ENCODE results near the gene TARM1. TPM values are rescaled to one million over a fixed set of nuclear protein-coding genes. Genes with fewer than 3 reads are reported as not detected.
A peak's percentile ranks its signal among the peaks of the same experiment; 100 is the strongest.

TARM1 gene
- not detected in 2 replicates for total RNA-seq (2014; rRNA removed; shearing (Covaris generic))

DNA sequence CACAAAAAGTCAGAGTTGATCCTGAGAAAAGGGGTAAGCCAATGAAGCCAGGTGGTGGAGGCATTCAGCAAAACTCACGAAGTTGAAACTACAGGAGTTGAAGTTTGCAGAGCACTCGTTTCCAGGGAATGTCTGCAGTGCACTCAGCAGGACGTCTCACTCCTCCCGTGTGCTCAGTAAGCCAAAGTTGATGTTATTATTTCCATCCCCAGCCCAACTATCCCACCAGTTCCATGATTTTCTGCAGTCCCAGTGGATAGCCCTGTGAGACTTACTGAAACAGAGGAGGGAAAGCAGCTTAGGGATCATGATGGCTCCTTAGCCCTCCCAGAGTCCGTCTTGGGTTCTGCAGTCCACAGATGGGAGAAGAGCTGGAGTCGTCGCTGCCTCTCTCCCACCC is at the start of gene TARM1:
Gene TARM1 (minus strand): TSS at position 334 of the 400 bp plus-strand sequence. CDS start 25 bp downstream, at position 309.
- in situ Hi-C loops (cut with HindIII; ENCODE audit: low sequenced_read_pairs), result no loop called here

DNA sequence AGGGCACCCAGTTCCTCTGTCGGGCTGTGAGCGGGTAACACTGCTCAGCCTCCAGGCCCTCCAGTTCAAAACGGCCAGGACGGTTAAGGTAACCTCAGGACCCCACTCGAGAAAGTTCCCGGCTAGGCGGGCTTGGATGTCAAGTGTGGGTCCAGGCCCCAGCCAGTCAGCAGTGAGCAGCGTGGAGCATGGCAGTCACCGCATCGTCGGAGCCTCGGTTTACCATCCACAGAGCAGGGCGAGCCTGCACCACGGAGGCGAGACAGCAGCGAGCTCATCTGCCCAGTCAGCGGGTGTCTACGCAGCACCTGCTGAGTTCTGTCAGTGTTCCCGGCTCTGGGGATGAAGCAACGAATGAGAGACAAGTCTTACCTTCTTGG is 48.4 kb upstream of the TARM1 start:
- in situ Hi-C loops (cut with HindIII; ENCODE audit: low sequenced_read_pairs), result no loop called here
- no peak for DNase-seq (ENCODE audit: low spot score)

More for the DNA sequence above, at the start of gene TARM1:
- DNase-seq (ENCODE audit: low spot score), result no peak

DNA sequence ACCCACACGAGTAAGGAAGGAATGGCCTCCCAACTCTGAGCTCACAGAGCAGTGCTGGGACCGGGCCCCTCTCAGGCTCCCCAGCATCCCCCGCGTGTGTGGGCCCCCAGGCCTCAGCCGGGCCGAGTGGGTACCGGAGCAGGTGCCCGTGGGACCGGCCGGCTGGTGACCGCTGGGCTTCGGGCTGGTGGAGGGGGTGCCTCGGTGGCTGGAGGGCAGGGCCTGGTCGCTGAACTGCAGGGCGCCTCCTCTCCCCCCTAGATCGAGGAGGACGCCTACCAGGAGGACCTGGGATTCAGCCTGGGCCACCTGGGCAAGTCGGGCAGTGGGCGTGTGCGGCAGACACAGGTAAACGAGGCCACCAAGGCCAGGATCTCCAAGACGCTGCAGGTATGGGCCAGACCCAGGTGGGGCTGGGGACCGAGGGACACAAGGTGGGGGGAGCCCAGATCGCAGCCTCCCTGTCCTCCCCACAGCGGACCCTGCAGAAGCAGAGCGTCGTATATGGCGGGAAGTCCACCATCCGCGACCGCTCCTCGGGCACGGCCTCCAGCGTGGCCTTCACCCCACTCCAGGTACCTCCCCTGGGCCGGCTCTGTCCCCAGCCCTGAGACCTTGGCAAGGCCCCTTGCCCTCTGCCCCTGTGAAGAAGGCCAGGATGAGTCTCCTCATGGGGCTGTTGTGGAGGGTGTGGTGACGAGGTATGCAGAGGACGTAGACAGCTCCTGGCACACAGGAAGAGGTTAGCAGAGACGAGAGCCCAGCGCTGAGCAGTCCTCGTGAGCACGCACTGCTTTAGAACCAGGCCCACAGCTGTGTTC is 47.8 kb upstream of the TARM1 start:
- in situ Hi-C loops (cut with HindIII; ENCODE audit: low sequenced_read_pairs), result no loop called here
- DNase-seq (ENCODE audit: low spot score), result no peak

DNA sequence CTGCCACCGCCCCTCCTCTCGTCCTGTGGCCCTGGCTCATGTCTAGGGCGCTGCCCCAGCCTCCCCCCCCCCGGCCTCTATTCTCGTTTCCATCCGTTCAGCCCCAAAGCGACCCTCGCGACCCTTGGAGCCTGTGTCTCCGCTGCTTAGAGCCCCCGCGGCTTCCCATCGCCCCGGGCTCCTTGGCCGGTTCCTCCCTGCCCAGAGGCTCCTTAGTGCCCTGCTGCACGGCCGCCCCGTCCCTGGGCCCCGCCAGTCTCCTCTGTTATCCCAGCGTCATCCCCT is 47.2 kb upstream of the TARM1 start:
- no peak for DNase-seq (ENCODE audit: low spot score)
- in situ Hi-C loops (cut with HindIII; ENCODE audit: low sequenced_read_pairs), result no loop called here

DNA sequence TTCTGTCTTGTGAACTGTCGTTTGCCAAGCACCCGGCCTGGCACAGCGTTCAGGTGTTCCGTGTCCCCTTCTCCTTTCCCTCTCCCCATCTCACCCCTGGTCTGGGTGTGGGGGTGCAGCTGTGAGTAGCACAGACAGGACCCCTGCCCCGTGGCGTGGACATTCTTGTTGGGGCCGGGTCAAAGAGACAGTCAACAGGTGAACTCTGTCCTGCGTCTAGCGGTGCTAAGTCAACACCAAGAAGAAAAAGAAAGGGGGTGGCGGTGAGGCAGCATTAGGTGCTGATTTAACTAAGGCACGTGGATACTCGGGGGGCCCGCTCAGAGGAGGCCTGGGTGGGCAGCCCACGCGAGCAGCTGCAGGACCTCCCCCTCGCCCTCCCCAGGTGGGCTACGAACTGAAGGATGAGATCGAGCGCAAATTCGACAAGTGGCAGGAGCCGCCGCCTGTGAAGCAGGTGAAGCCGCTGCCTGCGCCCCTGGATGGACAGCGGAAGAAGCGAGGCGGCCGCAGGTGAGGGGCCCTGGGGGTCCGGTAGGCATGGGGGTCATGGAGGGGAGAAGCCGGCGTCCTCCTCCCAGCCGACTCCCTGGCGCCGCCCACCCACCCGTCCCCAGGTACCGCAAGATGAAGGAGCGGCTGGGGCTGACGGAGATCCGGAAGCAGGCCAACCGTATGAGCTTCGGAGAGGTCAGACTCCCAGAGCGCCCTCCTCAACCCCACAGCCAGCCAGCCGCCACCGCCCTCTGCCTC is 46.7 kb upstream of the TARM1 start:
- in situ Hi-C loops (cut with HindIII; ENCODE audit: low sequenced_read_pairs), result no loop called here
- no peak for DNase-seq (ENCODE audit: low spot score)

DNA sequence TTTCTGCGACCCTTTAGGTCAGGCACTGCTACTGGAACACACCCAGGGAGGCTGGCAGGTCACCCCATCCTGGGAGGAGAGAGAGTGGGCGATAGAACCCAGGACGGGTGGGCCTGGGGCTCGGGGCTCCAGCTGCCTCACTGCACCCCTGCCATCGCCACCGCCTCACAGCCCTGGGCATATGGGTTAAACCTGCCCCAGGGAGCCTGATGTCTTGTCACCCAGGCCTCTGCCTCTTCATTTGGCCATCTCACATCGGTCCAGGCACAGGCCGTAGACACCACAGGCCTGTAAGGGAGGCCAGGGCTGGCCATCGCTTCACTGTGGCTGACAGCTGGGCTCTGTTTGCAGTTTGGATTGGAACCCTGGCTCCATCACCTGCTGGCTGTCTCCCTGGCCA is 44.5 kb upstream of the TARM1 start:
- in situ Hi-C loops (cut with HindIII; ENCODE audit: low sequenced_read_pairs), result no loop called here
- DNase-seq (ENCODE audit: low spot score), result no peak

DNA sequence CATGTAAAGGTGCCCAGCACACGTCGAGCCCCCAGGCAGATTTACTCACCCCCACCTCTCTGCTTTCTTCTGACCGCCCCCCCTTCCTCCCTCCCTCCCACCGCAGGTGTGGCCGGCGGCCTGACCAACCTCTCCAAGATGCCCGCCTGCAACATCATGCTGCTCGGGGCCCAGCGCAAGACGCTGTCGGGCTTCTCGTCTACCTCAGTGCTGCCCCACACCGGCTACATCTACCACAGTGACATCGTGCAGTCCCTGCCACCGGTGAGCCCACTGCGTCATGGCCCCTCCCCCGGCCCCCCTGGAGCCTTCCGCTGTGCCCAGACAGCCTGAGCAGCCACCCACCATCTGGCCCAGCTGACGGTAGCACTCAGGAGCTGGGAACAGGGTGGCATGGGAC is 43.2 kb upstream of the TARM1 start:
- in situ Hi-C loops (cut with HindIII; ENCODE audit: low sequenced_read_pairs), result no loop called here
- DNase-seq (ENCODE audit: low spot score), result no peak

DNA sequence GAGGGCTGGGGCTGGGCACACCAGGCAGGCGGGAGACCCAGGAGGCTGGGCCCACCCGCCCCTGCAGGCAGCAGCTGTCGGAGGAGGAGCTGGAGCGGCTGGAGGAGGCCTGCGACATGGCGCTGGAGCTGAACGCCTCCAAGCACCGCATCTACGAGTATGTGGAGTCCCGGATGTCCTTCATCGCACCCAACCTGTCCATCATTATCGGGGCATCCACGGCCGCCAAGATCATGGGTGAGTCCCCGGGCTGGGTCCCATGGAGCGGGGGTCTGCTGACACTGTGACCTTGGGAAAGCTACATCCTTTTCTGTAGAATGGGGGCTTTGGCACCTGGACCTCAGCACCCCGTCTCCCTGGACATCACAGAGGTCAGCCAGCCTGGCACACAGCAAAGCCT is 42.5 kb upstream of the TARM1 start:
- in situ Hi-C loops (cut with HindIII; ENCODE audit: low sequenced_read_pairs), result no loop called here
- DNase-seq (ENCODE audit: low spot score), result no peak

DNA sequence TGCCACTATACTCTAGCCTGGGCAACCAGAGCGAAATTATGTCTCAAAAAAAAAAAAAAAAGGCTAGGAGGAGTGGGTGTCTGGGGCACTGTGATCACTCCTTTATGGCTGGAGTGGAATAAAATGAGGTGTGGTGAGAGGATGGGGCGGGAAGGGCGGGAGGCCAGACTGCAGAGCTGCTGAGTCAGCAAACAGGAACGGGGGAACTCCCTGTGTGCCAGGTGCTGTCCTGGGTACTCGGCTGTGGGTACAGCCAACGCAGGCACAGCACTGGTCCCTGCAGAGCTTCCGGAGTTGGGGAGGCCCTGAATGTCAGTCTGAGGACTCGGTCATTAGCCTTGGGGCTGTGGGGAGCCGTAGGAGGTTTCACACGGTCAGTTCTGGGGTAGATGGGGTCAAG is 40.1 kb upstream of the TARM1 start:
- DNase-seq (ENCODE audit: low spot score), result no peak
- in situ Hi-C loops (cut with HindIII; ENCODE audit: low sequenced_read_pairs), result no loop called here

DNA sequence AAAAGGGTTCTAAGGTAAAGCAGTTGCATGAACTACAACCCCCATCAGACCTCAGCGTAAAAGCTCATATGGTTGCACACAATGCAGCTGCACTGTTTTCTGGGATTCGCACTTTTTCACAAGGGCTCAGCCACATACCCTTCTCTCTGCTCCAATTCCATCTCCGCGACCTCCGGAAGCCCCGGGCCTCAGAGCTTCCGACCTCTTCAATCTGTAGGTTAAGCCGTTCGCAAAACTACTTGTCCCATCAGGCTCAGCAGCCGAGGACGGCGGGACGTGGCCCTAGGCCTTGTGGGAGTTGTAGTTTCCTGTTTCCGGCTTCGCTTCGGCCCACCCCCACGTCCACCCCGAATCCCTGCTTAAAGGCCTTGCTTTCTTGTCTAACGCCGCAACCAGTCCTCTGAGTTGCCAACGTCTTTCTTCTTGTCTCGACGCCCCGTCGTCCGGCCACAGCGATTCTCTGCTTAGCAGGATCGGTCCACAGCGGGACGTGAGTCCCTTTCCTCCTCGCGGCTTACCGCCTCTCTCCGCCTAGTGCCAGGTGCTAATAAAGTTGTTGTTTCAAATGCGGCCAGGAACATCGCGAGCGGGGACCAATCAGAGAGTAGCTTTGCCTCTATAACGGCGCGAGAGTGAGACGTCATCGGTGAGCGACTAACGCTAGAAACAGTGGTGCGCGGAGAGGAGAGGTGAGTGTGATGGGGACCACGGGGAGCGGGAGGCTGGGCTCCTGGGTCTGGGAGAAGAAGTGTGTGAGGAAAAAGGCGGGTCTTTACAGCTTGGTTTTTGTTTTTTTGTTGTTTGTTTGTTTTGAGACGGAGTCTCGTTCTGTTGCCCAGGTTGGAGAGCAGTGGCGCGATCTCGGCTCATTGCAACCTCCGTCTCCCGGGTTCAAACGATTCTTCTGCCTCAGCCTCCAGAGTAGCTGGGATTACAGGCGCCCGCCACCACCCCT is 34.2 kb upstream of the TARM1 start, which contains the start of the genes PRPF31 and TFPT:
Gene PRPF31 (plus strand): TSS at position 646 of the 955 bp plus-strand sequence. CDS start 2,525 bp downstream, outside the sequence.
Gene TFPT (minus strand): TSS at position 549 of the 955 bp plus-strand sequence. CDS start 388 bp downstream, at position 161.
- DNase-seq (ENCODE audit: low spot score), result peak; percentile 97
- in situ Hi-C loops (cut with HindIII; ENCODE audit: low sequenced_read_pairs), result no loop called here

DNA sequence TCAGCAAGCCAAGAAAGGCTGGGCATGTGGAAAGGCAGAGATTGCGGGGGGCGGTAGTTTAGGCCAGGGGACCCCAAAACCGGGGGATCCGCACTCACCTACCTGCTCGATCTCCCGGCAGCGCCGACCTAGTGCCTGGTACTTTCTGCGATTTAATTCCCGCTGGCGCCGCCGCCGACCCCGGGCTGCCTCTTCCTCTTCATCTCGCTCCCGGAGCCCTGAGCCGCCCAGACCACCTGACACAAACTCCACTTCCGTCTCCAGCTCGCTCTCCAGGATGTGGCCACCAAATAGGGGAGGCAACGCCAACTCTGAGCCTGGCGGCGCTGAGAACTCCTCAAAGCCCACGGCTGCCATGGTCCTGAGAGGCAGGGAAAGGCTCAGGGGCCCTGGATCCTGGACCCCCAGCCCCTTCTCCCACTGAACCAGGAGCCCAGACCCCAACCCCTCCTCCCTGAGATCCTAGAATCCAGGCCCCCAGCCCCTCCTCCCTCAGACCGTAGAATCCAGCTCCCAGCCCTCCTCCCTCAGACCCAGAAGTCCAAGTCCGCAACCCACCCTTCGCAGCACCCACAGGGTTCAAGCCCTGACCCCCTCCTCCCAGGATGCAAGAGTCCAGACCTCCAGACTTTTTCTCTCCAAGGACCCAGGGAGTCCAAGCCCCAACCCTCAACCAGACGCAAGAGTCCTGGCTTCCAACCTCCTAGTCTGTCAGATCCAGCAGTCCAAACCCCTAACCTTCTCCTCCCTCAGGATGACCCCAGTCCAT is 33.4 kb upstream of the TARM1 start:
- in situ Hi-C loops (cut with HindIII; ENCODE audit: low sequenced_read_pairs), result no loop called here
- no peak for DNase-seq (ENCODE audit: low spot score)

DNA sequence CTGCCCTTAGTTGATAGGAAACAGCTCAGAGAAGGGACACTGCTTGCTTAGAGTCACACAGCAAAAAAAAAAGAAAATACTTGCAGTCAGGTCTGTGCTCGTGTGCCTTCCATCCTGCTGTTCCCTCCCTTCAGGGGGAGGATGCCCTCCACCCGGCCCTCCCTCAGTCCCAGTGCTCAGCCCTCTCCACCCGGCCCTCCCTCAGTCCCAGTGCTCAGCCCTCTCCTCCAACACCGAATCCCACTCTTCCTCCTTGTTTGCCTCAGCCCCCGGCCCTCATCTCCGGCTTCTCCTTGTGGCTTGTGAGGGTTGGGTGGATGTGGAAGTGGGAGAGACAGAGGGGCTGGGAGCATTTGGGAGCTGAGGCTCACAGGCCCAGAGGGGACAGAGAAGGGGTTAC is 28.5 kb upstream of the TARM1 start:
- DNase-seq (ENCODE audit: low spot score), result no peak
- in situ Hi-C loops (cut with HindIII; ENCODE audit: low sequenced_read_pairs), result no loop called here

DNA sequence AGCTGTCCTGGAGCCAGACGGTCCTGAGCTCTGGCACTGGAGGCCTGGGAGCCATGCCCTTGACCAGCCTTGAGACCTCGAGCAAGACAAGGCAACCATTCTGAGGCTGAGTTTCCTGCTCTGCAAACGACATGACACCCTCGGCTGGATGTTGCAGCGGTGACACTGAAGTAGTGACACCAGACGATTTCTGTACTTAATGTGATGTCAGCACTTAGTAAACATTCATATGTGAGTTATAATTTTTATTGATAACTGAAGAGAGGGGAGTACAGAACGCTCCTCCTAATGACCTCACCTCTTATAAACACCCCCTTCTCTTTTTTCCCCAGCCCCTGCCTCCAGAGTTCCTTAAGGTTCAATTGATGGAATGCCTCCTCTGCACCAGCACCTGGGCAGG is 27.3 kb upstream of the TARM1 start:
- DNase-seq (ENCODE audit: low spot score), result no peak
- in situ Hi-C loops (cut with HindIII; ENCODE audit: low sequenced_read_pairs), result no loop called here

DNA sequence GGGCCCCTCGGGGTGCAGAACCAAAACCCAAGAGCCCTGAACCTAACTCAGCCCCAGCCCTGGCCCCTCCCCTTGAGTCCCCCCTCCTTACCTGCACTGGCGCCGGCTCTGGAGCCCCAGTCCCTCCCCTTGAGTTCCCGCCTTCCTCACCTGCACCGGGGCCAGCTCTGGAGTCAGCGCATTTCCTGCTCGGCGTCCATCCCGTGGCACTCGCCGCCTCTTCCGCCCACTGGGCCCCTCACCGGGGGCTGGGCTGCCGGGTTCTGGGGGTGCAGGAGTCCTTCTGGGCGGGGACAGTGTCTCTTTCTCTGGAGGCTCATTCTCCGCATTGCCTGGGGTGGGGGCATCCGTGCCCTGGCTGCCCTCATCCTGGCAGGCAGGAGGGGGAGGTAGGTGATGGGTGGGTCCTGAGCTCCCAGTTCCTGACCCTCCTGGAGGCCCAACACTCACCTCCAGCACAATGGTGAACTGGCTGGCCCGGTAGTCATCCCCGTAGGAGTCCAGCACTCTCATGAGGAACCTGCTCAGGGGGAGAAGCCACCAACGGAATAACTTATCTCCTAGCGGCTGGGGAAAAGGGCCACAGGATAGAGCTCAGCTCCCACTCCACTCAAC is 26.8 kb upstream of the TARM1 start:
- no peak for DNase-seq (ENCODE audit: low spot score)
- in situ Hi-C loops (cut with HindIII; ENCODE audit: low sequenced_read_pairs), result no loop called here

DNA sequence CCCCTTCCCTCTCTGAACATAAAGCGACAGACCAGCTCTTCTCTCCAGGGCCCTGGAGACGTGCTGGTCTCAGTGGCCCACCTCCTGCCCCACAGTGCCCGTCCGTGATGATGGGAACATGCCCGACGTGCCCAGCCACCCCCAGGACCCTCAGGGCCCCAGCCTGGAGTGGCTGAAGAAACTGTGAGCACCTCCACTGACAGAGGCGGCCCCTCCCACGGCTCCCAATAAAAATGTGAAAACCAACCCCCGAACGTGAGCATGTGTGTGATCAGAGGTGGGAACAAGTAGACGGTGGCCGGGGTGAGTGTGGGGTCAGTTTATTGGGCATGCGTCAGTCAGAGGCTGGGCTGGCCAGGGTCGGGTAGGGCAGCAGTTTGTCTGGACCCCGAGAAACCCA is 25.6 kb upstream of the TARM1 start:
- no peak for DNase-seq (ENCODE audit: low spot score)
- in situ Hi-C loops (cut with HindIII; ENCODE audit: low sequenced_read_pairs), result no loop called here

DNA sequence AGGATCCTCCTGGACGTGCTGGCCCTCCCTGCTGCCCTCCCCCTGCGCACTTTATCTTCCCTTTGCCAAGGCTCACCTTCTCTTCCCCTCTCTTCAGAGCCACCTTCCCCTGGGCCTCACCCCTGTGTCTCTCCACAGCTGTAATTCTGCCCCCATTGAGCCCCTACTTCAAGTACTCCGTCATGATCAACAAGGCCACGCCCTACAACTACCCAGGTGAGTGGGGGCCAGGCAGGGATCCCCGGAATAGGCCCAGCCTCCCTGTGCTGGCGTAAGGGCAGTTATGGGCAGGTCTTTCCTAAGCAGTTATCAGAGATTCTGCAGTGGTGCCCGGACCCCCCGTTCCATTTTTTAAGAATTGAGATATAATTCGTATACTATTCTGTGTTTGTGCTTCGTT is 24.6 kb upstream of the TARM1 start:
- in situ Hi-C loops (cut with HindIII; ENCODE audit: low sequenced_read_pairs), result no loop called here
- no peak for DNase-seq (ENCODE audit: low spot score)

DNA sequence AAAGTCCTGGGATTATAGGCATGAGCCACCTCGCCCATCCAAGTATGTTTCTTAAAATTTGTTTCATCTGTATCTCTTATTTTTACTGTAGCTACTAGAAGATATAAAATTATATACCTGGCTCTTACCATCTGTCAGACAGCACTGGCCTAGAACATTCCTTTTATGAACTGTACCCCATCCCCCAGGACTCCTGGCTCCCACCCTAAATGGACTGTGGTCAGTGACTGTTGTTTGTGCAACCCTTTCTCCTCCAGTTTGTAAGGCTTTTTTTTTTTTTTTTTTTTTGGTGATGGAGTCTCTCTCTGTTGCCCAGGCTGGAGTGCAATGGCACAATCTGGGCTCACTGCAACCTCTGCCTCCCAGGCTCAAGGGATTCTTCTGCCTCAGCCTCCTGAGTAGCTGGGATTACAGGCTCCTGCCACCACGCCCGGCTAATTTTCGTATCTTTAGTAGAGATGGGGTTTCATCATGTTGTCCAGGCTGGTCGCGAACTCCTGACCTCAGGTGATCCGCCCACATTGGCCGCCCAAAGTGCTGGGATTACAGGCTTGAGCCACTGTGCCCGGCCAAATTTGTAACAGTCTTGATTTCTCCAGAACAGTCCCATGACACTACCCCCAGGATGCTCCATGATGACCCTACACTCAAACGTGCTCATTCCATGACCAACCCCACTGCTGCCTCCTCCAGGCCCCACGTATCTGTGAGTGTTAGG is 24.0 kb upstream of the TARM1 start:
- DNase-seq (ENCODE audit: low spot score), result no peak
- in situ Hi-C loops (cut with HindIII; ENCODE audit: low sequenced_read_pairs), result no loop called here
